Transverse colon (tissue), 4 donors: ENCODE data around the gene PXYLP1.

Experiments used
- CTCF ChIP-seq, 5 experiments: fragments of 200-600 bp in 3 of 5; fragments of 450-650 bp in 2 of 5; sonication (generic) in 3 of 5; IDR thresholded peaks; 1 replicate in 2 of 5; 2 replicates in 3 of 5; pipeline ENCODE4 v1.5.1; 2016 to 2017; ENCODE audit warnings: antibody characterized with exemption in 5 of 5, inconsistent platforms in 3 of 5, mild to moderate bottlenecking in 2 of 5, moderate library complexity in 1 of 5
- EP300 ChIP-seq: sonication (generic); formaldehyde crosslinking; IDR thresholded peaks from one replicate; pipeline ENCODE4 v1.6.1; 2017; ENCODE audit warnings: antibody characterized with exemption, low read depth
- POLR2A ChIP-seq: fragments of 450-650 bp; IDR thresholded peaks from one replicate; pipeline ENCODE4 v1.6.1; 2016; ENCODE audit warnings: antibody characterized with exemption, mild to moderate bottlenecking, moderate library complexity
- POLR2AphosphoS5 ChIP-seq, 3 donors: sonication (generic); formaldehyde crosslinking; IDR thresholded peaks; one replicate each; pipeline ENCODE4 v1.6.1; 2016; ENCODE audit warnings: antibody characterized with exemption in 3 of 3

- no peak for TF ChIP-seq CTCF (IDR thresholded peaks at IDR 0.05)
- no peak for TF ChIP-seq POLR2AphosphoS5 (IDR thresholded peaks at IDR 0.05)
- no peak for TF ChIP-seq POLR2A
- no peak for TF ChIP-seq EP300
Observed at GRCh38 chr3:141341536-141341935, 109.9 kb downstream of the PXYLP1 start.
